LNCAP (cell line): ENCODE measurements around the gene CEP95.

ENCODE experiments used
- CTCF ChIP-seq: fragments of 450-650 bp; IDR thresholded peaks from 2 replicates; pipeline ENCODE4 v1.5.1; 2017; ENCODE audit warnings: mild to moderate bottlenecking

Gene CEP95

DNA sequence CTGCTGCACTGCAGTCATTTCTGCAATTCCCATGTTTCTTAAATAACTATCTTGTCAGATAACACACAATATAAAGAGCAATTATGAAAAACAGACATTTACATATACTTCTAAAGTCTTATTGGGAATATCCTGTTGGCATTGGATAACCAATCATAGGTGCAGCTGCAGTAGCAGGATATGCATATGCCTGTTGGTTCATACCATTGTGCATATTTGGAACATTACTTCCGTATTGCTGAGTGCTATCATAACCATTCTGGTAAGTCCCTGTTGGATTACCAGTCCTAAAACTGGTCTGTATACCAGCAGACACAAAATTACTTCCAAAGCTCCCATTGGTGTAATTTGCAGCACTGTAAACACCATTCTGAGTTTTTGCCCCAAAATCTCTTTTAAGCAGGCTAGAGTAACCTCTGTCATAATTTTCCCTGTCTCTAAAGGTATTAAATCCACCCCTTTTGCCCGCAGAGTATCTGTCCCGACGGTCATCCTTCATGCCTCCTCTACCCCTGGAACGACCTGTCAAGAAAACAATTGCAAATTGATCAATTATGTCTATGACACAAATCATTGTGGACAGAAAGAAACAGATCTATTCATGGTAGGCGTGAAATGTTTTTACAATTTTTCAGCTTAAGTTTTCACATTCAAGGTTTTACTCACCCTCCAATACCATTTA is 6.8 kb upstream of the CEP95 start:
- no peak for TF ChIP-seq CTCF

DNA sequence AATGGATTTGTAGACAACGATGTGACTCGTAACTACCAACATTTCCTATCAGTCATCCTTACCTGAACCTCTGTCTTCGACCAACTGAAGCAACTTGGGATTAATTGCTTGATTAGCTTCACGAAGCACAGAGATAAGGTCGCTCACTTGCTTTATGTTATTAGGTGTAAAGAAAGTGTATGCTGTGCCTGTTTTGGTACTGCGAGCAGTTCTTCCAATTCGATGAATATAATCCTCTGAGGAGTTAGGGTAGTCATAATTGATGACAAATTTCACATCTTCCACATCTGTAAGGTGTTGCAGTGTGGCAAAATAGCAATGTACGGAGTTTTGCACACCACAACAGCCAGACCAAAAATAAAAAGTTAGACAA is 6.3 kb upstream of the CEP95 start:
- no peak for TF ChIP-seq CTCF

- TF ChIP-seq CTCF: no peak
Observed at GRCh38 chr17:64500862-64501765, 5.7 kb upstream of the CEP95 start.

- TF ChIP-seq CTCF: no peak
Observed at GRCh38 chr17:64502021-64502420, 4.8 kb upstream of the CEP95 start.

- TF ChIP-seq CTCF: no peak
Observed at GRCh38 chr17:64502809-64503208, 4.0 kb upstream of the CEP95 start.

DNA sequence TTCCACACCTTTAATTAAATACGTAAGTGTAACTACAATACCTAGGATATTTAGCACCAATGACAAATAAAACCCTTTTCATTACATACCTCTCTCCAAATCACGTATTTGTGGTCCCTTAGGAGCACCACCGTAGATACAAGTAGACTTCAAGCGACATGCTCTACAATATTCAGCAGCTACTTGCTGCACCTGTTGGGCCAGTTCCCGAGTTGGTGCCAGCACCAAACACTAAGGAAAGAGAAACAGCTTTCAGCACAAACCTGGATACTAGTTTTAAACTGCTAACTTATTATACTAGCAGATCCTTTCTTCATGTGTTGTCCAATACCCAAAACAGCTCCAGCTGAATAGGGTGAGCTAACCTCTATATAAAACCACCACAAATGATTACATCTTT is 3.4 kb upstream of the CEP95 start:
- no peak for TF ChIP-seq CTCF

DNA sequence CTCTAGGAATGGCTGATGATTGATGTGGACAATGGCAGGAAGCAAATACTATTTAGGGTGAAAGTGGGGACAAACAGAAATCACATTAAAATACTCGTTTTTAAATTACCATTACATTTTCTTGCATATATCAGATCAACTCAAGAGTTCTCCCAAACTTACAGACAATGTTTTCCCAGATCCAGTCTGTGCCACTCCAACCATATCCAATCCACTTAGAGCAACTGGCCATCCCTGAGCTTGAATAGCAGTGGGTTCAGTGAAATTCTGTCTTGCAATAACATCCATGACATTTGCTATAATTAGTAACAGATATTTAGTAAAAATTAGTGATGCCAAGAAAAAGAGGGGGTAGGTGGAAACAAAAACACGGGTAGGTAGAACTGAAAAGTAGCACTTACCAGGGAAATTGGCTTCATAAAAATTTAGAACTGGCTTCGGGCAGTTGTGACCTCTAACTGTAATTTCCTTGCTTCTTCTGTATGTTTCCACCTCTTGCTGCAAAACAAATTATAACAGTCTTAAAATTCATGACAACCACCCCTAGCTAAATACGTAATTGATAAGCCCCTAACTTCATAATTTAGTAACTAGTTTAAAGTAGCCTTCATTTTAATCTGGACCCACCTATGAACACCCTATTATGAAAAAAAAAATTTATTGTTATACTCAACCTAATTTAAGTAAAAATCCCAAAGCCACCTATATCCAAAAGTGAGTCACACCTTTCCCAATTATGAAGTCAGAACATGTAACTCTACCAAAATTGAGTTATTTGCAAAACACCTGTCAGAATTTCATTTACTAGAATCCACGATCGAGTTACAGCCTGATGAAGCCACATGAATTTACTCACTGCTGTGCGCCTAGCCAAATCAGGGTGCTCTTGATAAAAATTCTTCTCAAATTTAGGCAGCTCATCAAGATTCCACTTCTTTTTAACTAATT is 2.7 kb upstream of the CEP95 start:
- no peak for TF ChIP-seq CTCF
